ENCODE results near the gene KCNQ2.

GRCh38 chr20:63481503-63481902 is 9.0 kb upstream of the KCNQ2 start:
- no peak for TF ChIP-seq EZH2 (IDR thresholded peaks at IDR 0.05)
- TF ChIP-seq, protein P1, sequence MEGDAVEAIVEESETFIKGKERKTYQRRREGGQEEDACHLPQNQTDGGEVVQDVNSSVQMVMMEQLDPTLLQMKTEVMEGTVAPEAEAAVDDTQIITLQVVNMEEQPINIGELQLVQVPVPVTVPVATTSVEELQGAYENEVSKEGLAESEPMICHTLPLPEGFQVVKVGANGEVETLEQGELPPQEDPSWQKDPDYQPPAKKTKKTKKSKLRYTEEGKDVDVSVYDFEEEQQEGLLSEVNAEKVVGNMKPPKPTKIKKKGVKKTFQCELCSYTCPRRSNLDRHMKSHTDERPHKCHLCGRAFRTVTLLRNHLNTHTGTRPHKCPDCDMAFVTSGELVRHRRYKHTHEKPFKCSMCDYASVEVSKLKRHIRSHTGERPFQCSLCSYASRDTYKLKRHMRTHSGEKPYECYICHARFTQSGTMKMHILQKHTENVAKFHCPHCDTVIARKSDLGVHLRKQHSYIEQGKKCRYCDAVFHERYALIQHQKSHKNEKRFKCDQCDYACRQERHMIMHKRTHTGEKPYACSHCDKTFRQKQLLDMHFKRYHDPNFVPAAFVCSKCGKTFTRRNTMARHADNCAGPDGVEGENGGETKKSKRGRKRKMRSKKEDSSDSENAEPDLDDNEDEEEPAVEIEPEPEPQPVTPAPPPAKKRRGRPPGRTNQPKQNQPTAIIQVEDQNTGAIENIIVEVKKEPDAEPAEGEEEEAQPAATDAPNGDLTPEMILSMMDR (IDR thresholded peaks at IDR 0.05) = no peak
